ENCODE measurements around the gene RAPGEF2.
"Not testable (repeated sequence)": the region's sequence is repeated elsewhere in the genome, so short reads cannot be mapped to it uniquely, and the experiment has no call there.

RAPGEF2 gene

GRCh38 chr4:159098482-159099127, 4.3 kb upstream of the RAPGEF2 start:
- DNase-seq (ENCODE audit: low read depth): no peak

DNA sequence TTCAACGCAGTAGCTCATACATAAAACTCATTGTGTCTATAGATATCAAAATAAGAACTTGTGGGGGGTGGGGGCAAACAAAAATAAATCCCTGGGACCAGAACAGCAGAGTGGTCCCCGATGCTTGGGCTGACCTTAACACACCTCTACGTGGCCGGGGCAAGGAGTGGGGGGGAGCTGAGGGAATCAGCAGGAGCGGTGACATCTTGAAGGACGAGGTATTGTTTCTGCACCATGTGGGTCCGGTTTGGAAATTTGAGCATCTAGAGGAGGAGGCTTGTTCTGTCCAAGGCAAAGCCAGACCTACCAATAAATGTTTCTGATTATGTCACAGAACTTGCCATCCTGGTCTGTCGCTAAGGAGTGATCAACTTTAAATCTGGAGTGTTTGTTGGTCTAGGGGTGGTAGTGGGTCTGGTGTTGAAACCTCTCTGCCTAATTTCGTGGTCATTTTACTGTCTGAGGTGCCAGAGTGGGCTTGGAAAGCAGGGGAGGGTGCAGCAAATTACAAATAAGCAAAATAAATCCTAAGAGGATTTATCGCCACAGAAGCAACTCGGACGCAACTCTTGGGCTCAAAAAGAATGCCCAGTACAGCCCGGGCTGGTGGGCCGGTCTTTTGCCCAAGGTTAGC, 774 bp upstream of the RAPGEF2 start:
- DNase-seq (ENCODE audit: low read depth): no peak

- no peak for DNase-seq (ENCODE audit: low read depth)
Observed at GRCh38 chr4:159103384-159103990, 608 bp downstream of the RAPGEF2 start.

DNA sequence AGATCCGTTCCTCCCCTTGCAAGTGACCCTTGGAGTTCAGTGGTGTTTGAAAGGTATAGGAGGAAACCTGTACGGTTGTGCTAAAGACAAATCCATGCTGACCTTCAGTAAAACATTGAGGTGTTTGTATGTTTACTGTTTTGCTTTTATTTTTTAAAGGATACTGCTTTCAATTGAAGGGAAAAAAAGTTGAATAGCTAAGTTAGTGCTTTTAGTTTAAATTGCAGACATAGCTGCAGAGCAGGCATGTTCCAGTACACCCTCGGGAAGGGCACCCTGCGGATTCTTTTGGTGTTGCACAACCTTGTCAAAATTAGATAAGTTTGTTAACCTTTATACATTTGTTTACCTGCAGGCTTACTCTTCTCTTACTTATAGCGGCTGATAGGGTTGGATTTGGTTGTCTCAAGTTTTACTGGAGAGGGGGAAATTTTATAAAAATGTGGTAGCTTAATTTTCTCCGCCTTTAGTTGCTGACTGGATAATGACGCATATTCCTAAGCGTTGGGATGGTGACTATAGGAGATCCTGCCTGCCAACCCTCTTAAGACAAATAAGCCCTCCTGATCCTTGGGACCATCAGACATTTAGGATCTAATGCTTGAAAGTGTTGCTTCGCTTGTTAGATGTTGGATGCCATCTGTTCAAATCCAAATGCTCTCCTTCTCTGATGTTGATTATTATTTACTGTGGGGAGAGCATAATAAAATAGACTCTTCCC, 2.0 kb downstream of the RAPGEF2 start:
- DNase-seq (ENCODE audit: low read depth): no peak

- no peak for DNase-seq (ENCODE audit: low read depth)
Observed at GRCh38 chr4:159105761-159106243, 2.9 kb downstream of the RAPGEF2 start.

DNA sequence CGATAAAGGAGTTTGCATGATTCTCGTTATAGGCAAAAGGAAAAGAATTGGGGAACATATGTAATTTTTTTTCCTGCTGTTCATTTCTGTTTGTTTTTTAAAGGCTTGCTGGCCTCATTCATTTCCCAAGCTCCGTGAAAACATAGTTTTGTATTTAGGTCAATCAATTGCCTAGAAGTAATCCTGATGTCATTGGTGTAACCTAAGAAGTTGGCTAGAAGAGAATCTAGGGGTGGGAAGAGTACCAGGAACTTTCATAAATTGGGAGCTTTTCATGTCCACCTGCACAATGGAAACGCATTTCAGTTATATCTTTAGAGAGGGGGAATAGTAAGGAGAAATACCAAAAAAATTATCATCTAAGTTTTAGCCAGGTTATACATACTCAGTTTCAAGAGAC, 3.8 kb downstream of the RAPGEF2 start:
- no peak for DNase-seq (ENCODE audit: low read depth)

DNA sequence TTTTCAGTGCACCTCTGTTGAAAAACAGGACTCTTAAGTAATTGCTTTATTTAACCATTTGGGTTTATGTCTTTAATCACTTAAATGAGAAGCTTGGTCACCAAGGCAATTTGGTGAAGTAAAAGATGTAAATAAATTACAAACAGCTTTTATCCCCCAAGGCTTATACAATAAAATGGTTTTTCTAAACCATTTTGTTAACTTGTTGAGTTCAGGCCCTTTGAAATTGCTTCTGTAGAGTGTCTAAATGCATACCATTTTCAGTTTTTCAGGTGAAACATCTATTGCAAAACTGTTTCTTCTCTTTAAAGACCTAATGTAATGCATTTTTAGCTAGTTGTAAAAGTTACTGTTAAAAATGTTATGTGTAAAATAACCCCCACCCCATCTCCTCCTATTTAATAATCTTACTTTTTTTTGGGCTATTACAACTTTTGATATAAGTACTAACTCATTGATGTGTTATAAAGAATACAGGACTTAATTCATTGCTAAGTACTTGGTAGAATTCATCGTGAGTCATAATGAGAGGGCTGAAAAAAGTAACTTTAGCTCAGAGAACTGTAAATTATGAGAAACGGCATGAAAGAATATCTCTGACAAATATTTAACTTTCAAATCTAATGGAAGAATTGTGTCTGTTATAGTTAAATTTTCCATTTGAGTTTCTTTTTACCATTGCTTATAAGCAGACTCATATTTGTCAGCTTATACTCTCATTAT, 4.5 kb downstream of the RAPGEF2 start:
- DNase-seq (ENCODE audit: low read depth): no peak

GRCh38 chr4:159108124-159108523, 5.2 kb downstream of the RAPGEF2 start:
- DNase-seq (ENCODE audit: low read depth): no peak

DNA sequence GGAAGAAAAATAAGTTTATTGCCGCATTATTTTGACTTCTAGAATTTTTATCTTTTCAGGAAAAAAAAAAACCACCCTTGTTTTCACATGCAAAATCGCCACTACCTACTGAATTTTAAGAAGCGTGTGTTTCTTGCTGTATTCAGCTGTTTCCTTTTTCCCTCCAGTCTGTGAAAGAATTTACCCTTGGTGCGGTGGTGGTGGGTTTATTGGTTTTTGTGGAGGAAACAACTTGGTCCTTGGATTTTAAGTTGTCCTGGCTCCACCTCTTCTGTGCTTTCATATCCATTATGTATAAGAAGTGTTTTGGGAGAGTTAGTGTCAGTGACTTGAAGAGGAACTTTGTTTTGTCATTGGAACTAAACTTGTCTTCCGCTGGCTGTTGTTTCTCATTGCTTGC, 8.1 kb downstream of the RAPGEF2 start:
- DNase-seq (ENCODE audit: low read depth): no peak

GRCh38 chr4:159111416-159111815, 8.5 kb downstream of the RAPGEF2 start:
- DNase-seq (ENCODE audit: low read depth): no peak

- DNase-seq (ENCODE audit: low read depth): not testable (repeated sequence)
Observed at GRCh38 chr4:159113366-159113765, 10.5 kb downstream of the RAPGEF2 start.

GRCh38 chr4:159116098-159116497, 13.2 kb downstream of the RAPGEF2 start:
- not testable (repeated sequence) for DNase-seq (ENCODE audit: low read depth)

- not testable (repeated sequence) for DNase-seq (ENCODE audit: low read depth)
Observed at GRCh38 chr4:159116693-159117092, 13.8 kb downstream of the RAPGEF2 start.

DNA sequence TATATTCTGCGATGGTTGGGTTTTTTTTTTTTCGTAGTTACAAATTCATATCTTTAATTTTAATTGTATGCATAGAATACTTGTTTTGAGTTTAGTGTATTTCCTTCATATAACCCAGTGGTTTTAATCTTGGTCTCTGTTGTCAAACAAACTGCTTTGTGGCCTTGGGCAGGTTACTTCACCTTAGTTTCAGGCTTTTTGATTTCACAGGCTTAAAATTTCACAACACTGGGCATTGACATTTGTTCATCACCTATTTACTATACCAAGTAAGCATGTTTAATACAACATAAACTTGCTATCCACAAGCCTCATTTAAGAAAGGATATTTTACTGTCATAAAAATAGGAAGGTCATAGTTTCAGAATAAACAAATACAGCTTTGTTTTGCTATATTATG, 14.7 kb downstream of the RAPGEF2 start:
- DNase-seq (ENCODE audit: low read depth): no peak

DNA sequence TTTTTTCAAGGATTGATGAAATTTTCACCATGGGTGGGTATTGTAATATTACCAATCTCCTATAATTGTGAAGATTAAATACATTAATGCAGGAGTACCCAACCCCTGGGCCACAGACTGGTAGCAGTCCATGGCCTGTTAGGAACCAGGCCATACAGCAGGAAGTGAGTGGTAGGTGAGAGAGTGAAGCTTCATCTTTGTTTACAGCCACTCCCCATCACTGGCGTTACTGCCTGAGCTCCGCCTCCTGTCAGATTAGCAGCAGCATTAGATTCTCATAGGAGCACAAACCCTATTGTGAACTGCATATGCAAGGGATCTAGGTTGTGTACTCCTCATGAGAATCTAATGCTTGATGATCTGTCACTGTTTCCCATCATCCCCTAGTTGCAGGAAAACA, 15.1 kb downstream of the RAPGEF2 start:
- no peak for DNase-seq (ENCODE audit: low read depth)

DNA sequence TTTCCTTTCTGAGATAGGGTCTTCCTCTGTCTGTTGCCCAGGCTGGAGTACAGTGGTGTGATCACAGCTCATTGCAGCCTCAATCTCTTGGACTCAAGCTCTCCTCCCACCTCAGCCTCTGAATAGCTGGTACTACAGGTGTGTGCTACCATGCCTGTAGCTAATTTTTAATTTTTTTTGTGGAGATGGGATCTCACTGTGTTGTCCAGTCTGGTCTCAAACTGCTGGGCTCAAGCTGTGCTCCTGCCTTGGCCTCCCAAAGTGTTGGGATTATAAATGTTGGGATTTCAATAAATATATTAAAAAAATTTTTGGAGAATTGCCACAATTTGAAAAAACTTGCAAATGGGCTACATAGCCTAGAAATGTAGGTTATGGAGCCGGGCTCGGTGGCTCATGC, 18.5 kb downstream of the RAPGEF2 start:
- DNase-seq (ENCODE audit: low read depth): no peak

DNA sequence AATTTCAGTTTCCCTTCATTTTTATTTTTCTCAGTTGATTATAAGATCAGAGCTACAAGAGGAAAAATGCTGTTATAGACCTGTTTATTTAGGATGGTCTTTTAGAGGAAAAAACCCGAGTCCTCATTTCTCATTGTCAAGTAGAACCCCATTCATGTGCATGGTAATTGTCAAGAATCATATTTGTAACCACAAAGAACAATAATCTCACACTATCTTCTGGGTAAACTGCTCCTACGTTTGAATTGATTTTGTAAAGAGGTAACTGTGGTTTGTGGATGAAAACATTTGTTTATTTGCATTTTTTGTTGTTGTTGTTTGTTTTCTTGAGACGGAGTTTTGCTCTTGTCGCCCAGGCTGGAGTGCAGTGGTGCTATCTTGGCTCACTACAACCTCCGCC, 23.8 kb downstream of the RAPGEF2 start:
- DNase-seq (ENCODE audit: low read depth): no peak

GRCh38 chr4:159127745-159128518, 25.1 kb downstream of the RAPGEF2 start:
- DNase-seq (ENCODE audit: low read depth): no peak

- DNase-seq (ENCODE audit: low read depth): no peak
Observed at GRCh38 chr4:159129814-159130550, 27.1 kb downstream of the RAPGEF2 start.

DNA sequence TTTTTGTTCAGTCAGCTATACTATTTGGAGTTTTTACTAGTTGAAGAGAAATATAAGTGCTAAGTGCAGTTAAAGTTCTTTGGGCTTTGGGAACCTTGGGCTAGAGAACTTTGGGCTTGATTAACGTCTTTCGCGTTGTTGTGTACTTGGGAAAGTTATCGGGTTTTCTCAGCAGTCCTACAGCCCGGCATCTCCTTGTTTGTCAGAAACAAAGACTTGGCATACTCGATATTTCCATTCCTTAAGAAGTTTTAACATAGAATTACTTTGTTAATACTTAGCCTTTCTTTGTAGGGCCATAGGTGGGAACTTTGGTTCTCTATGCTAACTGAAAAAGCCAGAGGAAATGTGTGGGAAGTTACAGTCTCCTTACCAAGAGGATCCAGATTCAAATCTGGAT, 28.7 kb downstream of the RAPGEF2 start:
- no peak for DNase-seq (ENCODE audit: low read depth)

GRCh38 chr4:159134429-159134828, 31.6 kb downstream of the RAPGEF2 start:
- no peak for DNase-seq (ENCODE audit: low read depth)

Data from GM04504 (cell line).